Measurements from ENCODE around the gene PPIL1. TPM values are rescaled to one million over a fixed set of nuclear protein-coding genes. Genes with fewer than 3 reads are reported as not detected.

The PPIL1 gene
- total and polyA plus RNA-seq, 4 donors: 15.8 to 23.9 (median 20.3) TPM

- 4% methylated on average over 48 of the region's 48 CpGs for WGBS
- peak; percentile 94 for DNase-seq (ENCODE audit: low spot score)
- no peaks in the 10 kb centered on the region for H3K9me3 ChIP-seq (ENCODE audit: control insufficient read depth in 4 of 4, low read length in 3 of 4)
- no peaks in the 10 kb centered on the region for H3K36me3 ChIP-seq (ENCODE audit: control insufficient read depth in 4 of 4, insufficient read depth in 3 of 4, low read depth in 1 of 4, low read length in 3 of 4)
- peak within 1 kb of the TSS; percentile 89 to 94 for H3K9ac ChIP-seq (ENCODE audit: low read depth in 1 of 2, low read length in 2 of 2)
- H3K4me1 ChIP-seq (ENCODE audit: control insufficient read depth in 4 of 4, insufficient read depth in 4 of 4, low read length in 3 of 4): peaks cover 0 to 21% (median 10%) of the 10 kb centered on the region in 4 donors
- H3K27me3 ChIP-seq (ENCODE audit: control insufficient read depth in 4 of 4, insufficient read depth in 4 of 4, low read length in 3 of 4): no peaks in the 10 kb centered on the region
- peak within 1 kb of the TSS; percentile 63 to 98 (median 97) for H3K4me3 ChIP-seq (ENCODE audit: low read depth in 1 of 3, low read length in 3 of 3)
- H3K27ac ChIP-seq (ENCODE audit: low read depth in 1 of 2, low read length in 2 of 2): peak within 1 kb of the TSS; percentile 40 to 75
- TF ChIP-seq SP1 (IDR thresholded peaks at IDR 0.05): peak; percentile 67
- TF ChIP-seq NR2F2 (IDR thresholded peaks at IDR 0.05): peak; percentile 98
- peak; percentile 87 for TF ChIP-seq CTCF (IDR thresholded peaks at IDR 0.05; ENCODE audit: low read depth, low read length, missing input control)
- no peak for TF ChIP-seq FOXA2 (IDR thresholded peaks at IDR 0.05)
- no peak for TF ChIP-seq ATF3 (IDR thresholded peaks at IDR 0.05)
- TF ChIP-seq YY1 (IDR thresholded peaks at IDR 0.05): peak; percentile 79
- TF ChIP-seq ZBTB33 (IDR thresholded peaks at IDR 0.05): peak; percentile 99
- no peak for TF ChIP-seq REST (IDR thresholded peaks at IDR 0.05)
- no peak for TF ChIP-seq HNF4G (IDR thresholded peaks at IDR 0.05)
- TF ChIP-seq RXRA (IDR thresholded peaks at IDR 0.05): peak; percentile 59 to 73
- TF ChIP-seq HNF4A (conservative IDR thresholded peaks at IDR 0.05): peak; percentile 51 to 56
- TF ChIP-seq GABPA (IDR thresholded peaks at IDR 0.05 in 1 of 2, conservative IDR thresholded peaks at IDR 0.05 in 1 of 2): peak; percentile 91 to 98
- no peak for TF ChIP-seq TAF1 (conservative IDR thresholded peaks at IDR 0.05)
- peak; percentile 96 for TF ChIP-seq EGR1 (IDR thresholded peaks at IDR 0.05; ENCODE audit: low read depth in 2 of 2)
- TF ChIP-seq MAX (IDR thresholded peaks at IDR 0.05): peak; percentile 95
- TF ChIP-seq RAD21 (IDR thresholded peaks at IDR 0.05): peak; percentile 82 to 87
- TF ChIP-seq FOXA1 (IDR thresholded peaks at IDR 0.05): no peak
- peak in 1 of 2 donors; percentile 48 for TF ChIP-seq JUND (IDR thresholded peaks at IDR 0.05)
These were observed 11.1 kb upstream of the PPIL1 start, which contains the start of gene C6orf89 for GRCh38 chr6:36885461-36886401. Gene C6orf89 (plus strand): TSS chr6:36885952. CDS start chr6:36899445, 13,493 bp downstream.

Data from liver (tissue), 9 donors.